Fibroblast of lung (primary cell): ENCODE results near the gene NEO1.

Experiments
- EZH2 ChIP-seq: IDR thresholded peaks from 2 replicates; pipeline ENCODE4 v1.5.1; 2012; ENCODE audit warnings: low read length, control low read depth, mild to moderate bottlenecking; ENCODE audit errors: missing control alignments
- TF ChIP-seq, protein P1 (sequence below), 2 donors: IDR thresholded peaks in 1 of 2; conservative IDR thresholded peaks in 1 of 2; 1 replicate in 1 of 2; 2 replicates in 1 of 2; pipeline ENCODE4 v1.5.1; 2011 to 2012; ENCODE audit warnings: low read length in 2 of 2, control low read depth in 1 of 2, inconsistent platforms in 1 of 2, low read depth in 1 of 2, mild to moderate bottlenecking in 1 of 2

DNA sequence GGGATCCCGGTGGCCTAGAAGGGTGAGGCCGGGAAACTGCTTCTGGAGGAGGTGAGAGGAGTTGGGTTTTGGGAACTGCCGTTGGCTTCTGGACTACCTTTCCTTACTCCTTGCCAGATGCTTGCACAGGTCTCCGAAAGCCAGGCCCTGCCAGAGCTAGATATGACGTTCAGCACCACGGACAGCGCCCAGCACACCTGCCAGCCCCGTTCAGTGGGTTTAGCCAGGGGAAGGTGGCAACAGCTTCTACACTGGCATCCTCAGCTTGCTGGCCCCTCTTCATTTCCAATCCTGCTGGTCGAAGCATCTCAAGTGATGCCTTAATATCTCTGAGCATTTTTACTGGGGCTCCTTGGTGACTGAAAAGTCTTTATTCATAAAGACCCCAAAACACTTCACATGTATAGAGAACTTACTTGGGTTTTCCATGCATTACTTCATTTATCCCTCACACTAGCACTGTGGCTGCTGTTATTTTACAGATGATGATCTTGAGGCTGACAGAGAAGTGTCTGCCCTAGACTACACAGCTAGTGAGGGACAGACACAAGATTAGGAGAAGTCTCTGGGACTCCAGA is 294.6 kb downstream of the NEO1 start:
- TF ChIP-seq, protein P1, sequence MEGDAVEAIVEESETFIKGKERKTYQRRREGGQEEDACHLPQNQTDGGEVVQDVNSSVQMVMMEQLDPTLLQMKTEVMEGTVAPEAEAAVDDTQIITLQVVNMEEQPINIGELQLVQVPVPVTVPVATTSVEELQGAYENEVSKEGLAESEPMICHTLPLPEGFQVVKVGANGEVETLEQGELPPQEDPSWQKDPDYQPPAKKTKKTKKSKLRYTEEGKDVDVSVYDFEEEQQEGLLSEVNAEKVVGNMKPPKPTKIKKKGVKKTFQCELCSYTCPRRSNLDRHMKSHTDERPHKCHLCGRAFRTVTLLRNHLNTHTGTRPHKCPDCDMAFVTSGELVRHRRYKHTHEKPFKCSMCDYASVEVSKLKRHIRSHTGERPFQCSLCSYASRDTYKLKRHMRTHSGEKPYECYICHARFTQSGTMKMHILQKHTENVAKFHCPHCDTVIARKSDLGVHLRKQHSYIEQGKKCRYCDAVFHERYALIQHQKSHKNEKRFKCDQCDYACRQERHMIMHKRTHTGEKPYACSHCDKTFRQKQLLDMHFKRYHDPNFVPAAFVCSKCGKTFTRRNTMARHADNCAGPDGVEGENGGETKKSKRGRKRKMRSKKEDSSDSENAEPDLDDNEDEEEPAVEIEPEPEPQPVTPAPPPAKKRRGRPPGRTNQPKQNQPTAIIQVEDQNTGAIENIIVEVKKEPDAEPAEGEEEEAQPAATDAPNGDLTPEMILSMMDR (conservative IDR thresholded peaks at IDR 0.05 in 1 of 2, IDR thresholded peaks at IDR 0.05 in 1 of 2; ENCODE audit: low read depth in 1 of 2, low read length in 2 of 2), result no peak
- no peak for TF ChIP-seq EZH2
